GM23338 (cell line): ENCODE results near the gene MED12L. TPM values are rescaled to one million over a fixed set of nuclear protein-coding genes. Genes with fewer than 3 reads are reported as not detected.
A peak's percentile ranks its signal among the peaks of the same experiment; 100 is the strongest.

ENCODE experiments used
- ATAC-seq: fragments of 200-7000 bp; cut with Tn5 transposase; 3 replicates; pipeline ENCODE4 v1.9.1; 2020
- DNase-seq: peaks from one replicate; pipeline ENCODE4 v3.0.0-alpha.2; 2015; ENCODE audit warnings: low spot score
- H2AFZ ChIP-seq: fragments of 200-600 bp; sonication (generic); 2 replicates; pipeline ENCODE4 v1.8.0; 2016; ENCODE audit warnings: antibody characterized with exemption, mild to moderate bottlenecking, moderate library complexity
- H3F3A ChIP-seq: fragments of 200-600 bp; sonication (generic); replicated peaks from 2 replicates; pipeline ENCODE4 v1.8.0; 2017; ENCODE audit warnings: antibody characterized with exemption, mixed run types, low read depth
- H3K27ac ChIP-seq: fragments of 200-600 bp; sonication (generic); 2 replicates; pipeline ENCODE4 v1.6.1; 2016; ENCODE audit warnings: low read depth
- H3K27me3 ChIP-seq: fragments of 200-600 bp; sonication (generic); 2 replicates; pipeline ENCODE4 v1.8.0; 2016; ENCODE audit warnings: mild to moderate bottlenecking, mixed run types, moderate library complexity; ENCODE audit not compliant: insufficient read depth
- H3K36me3 ChIP-seq: fragments of 200-600 bp; sonication (generic); 2 replicates; pipeline ENCODE4 v1.8.0; 2016; ENCODE audit warnings: mild to moderate bottlenecking; ENCODE audit not compliant: insufficient read depth
- H3K4me1 ChIP-seq: fragments of 200-600 bp; sonication (generic); 2 replicates; pipeline ENCODE4 v1.8.0; 2016; ENCODE audit warnings: mild to moderate bottlenecking, moderate library complexity; ENCODE audit not compliant: insufficient read depth
- H3K4me2 ChIP-seq: fragments of 200-600 bp; sonication (generic); 2 replicates; pipeline ENCODE4 v1.7.1; 2017; ENCODE audit warnings: mixed run types
- H3K4me3 ChIP-seq: fragments of 200-600 bp; sonication (generic); 2 replicates; pipeline ENCODE4 v1.6.1; 2016; ENCODE audit warnings: mixed run types
- H3K79me2 ChIP-seq: fragments of 200-600 bp; sonication (generic); replicated peaks from 2 replicates; pipeline ENCODE4 v1.8.0; 2017; ENCODE audit warnings: mild to moderate bottlenecking; ENCODE audit not compliant: insufficient read depth
- H3K9me2 ChIP-seq: fragments of 200-600 bp; sonication (generic); 2 replicates; pipeline ENCODE4 v1.8.0; 2017; ENCODE audit not compliant: insufficient read depth
- H4K20me1 ChIP-seq: fragments of 200-600 bp; sonication (generic); replicated peaks from 2 replicates; pipeline ENCODE4 v1.8.0; 2017; ENCODE audit warnings: mild to moderate bottlenecking; ENCODE audit not compliant: insufficient read depth
- H3K27ac Mint-ChIP-seq: 2 replicates; pipeline ENCODE4 v1.8.0; 2020; ENCODE audit warnings: inconsistent platforms, mild to moderate bottlenecking, moderate library complexity, mixed read lengths
- H3K27me3 Mint-ChIP-seq: 3 replicates; pipeline ENCODE4 v1.8.0; 2022; ENCODE audit warnings: low read depth, mild to moderate bottlenecking, moderate library complexity, mixed read lengths, inconsistent platforms; ENCODE audit not compliant: insufficient read depth, poor library complexity
- H3K36me3 Mint-ChIP-seq: 3 replicates; pipeline ENCODE4 v1.8.0; 2021; ENCODE audit warnings: low read depth, mild to moderate bottlenecking, inconsistent platforms, moderate library complexity, mixed read lengths
- H3K4me1 Mint-ChIP-seq: 3 replicates; pipeline ENCODE4 v1.8.0; 2020; ENCODE audit warnings: mild to moderate bottlenecking, inconsistent platforms, mixed read lengths
- H3K4me3 Mint-ChIP-seq: 3 replicates; pipeline ENCODE4 v1.8.0; 2021; ENCODE audit warnings: moderate library complexity, mild to moderate bottlenecking, inconsistent platforms, mixed read lengths
- H3K9me3 Mint-ChIP-seq: 3 replicates; pipeline ENCODE4 v1.8.0; 2020; ENCODE audit warnings: moderate library complexity, mild to moderate bottlenecking, inconsistent platforms, mixed read lengths
- ETS1 ChIP-seq: IDR thresholded peaks from 2 replicates; pipeline ENCODE4 v1.6.1; 2016; ENCODE audit warnings: antibody characterized with exemption
- EZH2 ChIP-seq: fragments of 200-600 bp; sonication (generic); IDR thresholded peaks from one replicate; pipeline ENCODE4 v1.8.0; 2017; ENCODE audit warnings: antibody characterized with exemption, mild to moderate bottlenecking, low read depth; ENCODE audit not compliant: unreplicated experiment
- EZH2phosphoT487 ChIP-seq: fragments of 200-600 bp; sonication (generic); IDR thresholded peaks from one replicate; pipeline ENCODE4 v1.8.1; 2018; ENCODE audit warnings: antibody characterized with exemption; ENCODE audit not compliant: unreplicated experiment
- ZNF331 ChIP-seq: fragments of 250-450 bp; sonication (Bioruptor Pico); IDR thresholded peaks from 2 replicates; pipeline ENCODE4 v1.5.0; 2020; ENCODE audit warnings: low read depth, mild to moderate bottlenecking, moderate library complexity
- polyA plus RNA-seq: library from polyadenylated mRNA; unstranded; fragments of >200 nt; fragmentation: Nextera tagmentation; extraction: Ambion mirVana; gene quantifications from 2 replicates; pipeline ENCODE4 v1.2.1, GENCODE V29; 2016
- total RNA-seq: library from RNA; depleted of rRNA; stranded (reverse); fragments of >200 nt; shearing (Covaris generic); gene quantifications from 2 replicates; pipeline ENCODE4 v1.2.3, GENCODE V29; 2014
- TF ChIP-seq, protein P1 (sequence below): fragments of 250-450 bp; sonication (Bioruptor Pico); IDR thresholded peaks from 2 replicates; pipeline ENCODE4 v1.5.0; 2020; ENCODE audit warnings: mild to moderate bottlenecking, moderate library complexity

Gene MED12L
- total and polyA plus RNA-seq, 2 experiments from 2014 or later = 5.7 to 25.0 TPM

DNA sequence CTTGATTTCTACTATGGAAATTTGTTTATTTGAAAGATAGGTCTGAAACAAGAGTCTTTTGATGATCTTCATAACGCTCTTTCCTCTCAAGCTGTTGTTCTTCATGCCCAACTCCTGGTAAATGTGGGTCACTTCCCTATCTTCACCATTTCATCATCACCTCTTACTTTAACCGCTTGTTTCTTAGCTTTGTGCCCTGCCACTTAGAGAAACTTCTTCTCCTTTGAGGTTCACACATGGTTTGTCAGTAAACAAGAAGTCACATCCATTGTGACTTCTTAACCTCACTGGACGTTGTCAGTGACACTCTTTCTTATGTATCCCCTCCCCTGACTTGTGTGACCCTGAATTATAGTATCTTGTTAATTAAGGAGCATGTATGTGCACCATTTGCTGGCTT, 260.8 kb downstream of the MED12L start:
- Histone ChIP-seq H3K4me2 (no peak overlapping the region), H3K36me3 (no peaks in the 10 kb centered on the region), H2AFZ (no peak overlapping the region), H3K9me2 (no peaks in the 10 kb centered on the region), H3K27ac (no peak overlapping the region), H4K20me1 (no peaks in the 10 kb centered on the region), H3K4me1 (peaks cover 38% of the 10 kb centered on the region), H3K79me2 (no peaks in the 10 kb centered on the region), H3K27me3 (no peaks in the 10 kb centered on the region), H3K4me3 (no peak overlapping the region), H3F3A (no peaks in the 10 kb centered on the region)
- no peak for ATAC-seq
- no peak for DNase-seq
- TF ChIP-seq EZH2phosphoT487 = no peak
- TF ChIP-seq, protein P1, sequence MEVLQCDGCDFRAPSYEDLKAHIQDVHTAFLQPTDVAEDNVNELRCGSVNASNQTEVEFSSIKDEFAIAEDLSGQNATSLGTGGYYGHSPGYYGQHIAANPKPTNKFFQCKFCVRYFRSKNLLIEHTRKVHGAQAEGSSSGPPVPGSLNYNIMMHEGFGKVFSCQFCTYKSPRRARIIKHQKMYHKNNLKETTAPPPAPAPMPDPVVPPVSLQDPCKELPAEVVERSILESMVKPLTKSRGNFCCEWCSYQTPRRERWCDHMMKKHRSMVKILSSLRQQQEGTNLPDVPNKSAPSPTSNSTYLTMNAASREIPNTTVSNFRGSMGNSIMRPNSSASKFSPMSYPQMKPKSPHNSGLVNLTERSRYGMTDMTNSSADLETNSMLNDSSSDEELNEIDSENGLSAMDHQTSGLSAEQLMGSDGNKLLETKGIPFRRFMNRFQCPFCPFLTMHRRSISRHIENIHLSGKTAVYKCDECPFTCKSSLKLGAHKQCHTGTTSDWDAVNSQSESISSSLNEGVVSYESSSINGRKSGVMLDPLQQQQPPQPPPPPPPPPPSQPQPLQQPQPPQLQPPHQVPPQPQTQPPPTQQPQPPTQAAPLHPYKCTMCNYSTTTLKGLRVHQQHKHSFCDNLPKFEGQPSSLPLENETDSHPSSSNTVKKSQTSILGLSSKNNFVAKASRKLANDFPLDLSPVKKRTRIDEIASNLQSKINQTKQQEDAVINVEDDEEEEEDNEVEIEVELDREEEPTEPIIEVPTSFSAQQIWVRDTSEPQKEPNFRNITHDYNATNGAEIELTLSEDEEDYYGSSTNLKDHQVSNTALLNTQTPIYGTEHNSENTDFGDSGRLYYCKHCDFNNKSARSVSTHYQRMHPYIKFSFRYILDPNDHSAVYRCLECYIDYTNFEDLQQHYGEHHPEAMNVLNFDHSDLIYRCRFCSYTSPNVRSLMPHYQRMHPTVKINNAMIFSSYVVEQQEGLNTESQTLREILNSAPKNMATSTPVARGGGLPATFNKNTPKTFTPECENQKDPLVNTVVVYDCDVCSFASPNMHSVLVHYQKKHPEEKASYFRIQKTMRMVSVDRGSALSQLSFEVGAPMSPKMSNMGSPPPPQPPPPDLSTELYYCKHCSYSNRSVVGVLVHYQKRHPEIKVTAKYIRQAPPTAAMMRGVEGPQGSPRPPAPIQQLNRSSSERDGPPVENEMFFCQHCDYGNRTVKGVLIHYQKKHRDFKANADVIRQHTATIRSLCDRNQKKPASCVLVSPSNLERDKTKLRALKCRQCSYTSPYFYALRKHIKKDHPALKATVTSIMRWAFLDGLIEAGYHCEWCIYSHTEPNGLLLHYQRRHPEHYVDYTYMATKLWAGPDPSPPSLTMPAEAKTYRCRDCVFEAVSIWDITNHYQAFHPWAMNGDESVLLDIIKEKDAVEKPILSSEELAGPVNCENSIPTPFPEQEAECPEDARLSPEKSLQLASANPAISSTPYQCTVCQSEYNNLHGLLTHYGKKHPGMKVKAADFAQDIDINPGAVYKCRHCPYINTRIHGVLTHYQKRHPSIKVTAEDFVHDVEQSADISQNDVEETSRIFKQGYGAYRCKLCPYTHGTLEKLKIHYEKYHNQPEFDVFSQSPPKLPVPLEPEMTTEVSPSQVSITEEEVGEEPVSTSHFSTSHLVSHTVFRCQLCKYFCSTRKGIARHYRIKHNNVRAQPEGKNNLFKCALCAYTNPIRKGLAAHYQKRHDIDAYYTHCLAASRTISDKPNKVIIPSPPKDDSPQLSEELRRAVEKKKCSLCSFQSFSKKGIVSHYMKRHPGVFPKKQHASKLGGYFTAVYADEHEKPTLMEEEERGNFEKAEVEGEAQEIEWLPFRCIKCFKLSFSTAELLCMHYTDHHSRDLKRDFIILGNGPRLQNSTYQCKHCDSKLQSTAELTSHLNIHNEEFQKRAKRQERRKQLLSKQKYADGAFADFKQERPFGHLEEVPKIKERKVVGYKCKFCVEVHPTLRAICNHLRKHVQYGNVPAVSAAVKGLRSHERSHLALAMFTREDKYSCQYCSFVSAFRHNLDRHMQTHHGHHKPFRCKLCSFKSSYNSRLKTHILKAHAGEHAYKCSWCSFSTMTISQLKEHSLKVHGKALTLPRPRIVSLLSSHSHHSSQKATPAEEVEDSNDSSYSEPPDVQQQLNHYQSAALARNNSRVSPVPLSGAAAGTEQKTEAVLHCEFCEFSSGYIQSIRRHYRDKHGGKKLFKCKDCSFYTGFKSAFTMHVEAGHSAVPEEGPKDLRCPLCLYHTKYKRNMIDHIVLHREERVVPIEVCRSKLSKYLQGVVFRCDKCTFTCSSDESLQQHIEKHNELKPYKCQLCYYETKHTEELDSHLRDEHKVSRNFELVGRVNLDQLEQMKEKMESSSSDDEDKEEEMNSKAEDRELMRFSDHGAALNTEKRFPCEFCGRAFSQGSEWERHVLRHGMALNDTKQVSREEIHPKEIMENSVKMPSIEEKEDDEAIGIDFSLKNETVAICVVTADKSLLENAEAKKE (CRISPR knock-in tag) = no peak
- Mint-ChIP-seq H3K4me1 (peaks cover 49% of the 10 kb centered on the region), H3K27ac (no peak overlapping the region), H3K36me3 (no peaks in the 10 kb centered on the region), H3K27me3 (peaks cover 4% of the 10 kb centered on the region), H3K4me3 (no peak overlapping the region), H3K9me3 (no peaks in the 10 kb centered on the region)

- H3K4me3 ChIP-seq = no peak overlapping the region
- H3K36me3 ChIP-seq = no peaks in the 10 kb centered on the region
- H3K27me3 ChIP-seq = no peaks in the 10 kb centered on the region
- H3K27ac ChIP-seq = no peak overlapping the region
- H3K4me1 Mint-ChIP-seq = peaks cover 51% of the 10 kb centered on the region
- no peak overlapping the region for H2AFZ ChIP-seq
- no peaks in the 10 kb centered on the region for H4K20me1 ChIP-seq
- DNase-seq = peak; percentile 13
- H3K36me3 Mint-ChIP-seq = no peaks in the 10 kb centered on the region
- H3K4me3 Mint-ChIP-seq = no peak overlapping the region
- H3K79me2 ChIP-seq = no peaks in the 10 kb centered on the region
- ATAC-seq = peak; percentile 40; the same call in 2 of the 3 replicates
- peak overlapping the region; percentile 38; the same call in 1 of the 2 replicates for H3K27ac Mint-ChIP-seq
- H3K4me2 ChIP-seq = no peak overlapping the region
- peaks cover 4% of the 10 kb centered on the region for H3K27me3 Mint-ChIP-seq
- H3K9me3 Mint-ChIP-seq = no peaks in the 10 kb centered on the region
- peaks cover 38% of the 10 kb centered on the region for H3K4me1 ChIP-seq
- H3F3A ChIP-seq = no peaks in the 10 kb centered on the region
- no peaks in the 10 kb centered on the region for H3K9me2 ChIP-seq
- no peak for TF ChIP-seq EZH2
- no peak for TF ChIP-seq EZH2phosphoT487
- no peak for TF ChIP-seq ETS1
- TF ChIP-seq, protein P1 (CRISPR knock-in tag) = no peak
- no peak for TF ChIP-seq ZNF331 (CRISPR knock-in tag)
Measured at GRCh38 chr3:151347432-151347831, 262.0 kb downstream of the MED12L start.
